ENCODE measurements around the gene SH3RF3.

Gene SH3RF3

GRCh38 chr2:109382951-109383350 is 253.9 kb downstream of the SH3RF3 start:
- no peak for TF ChIP-seq CTCF (IDR thresholded peaks at IDR 0.05; ENCODE audit: control insufficient read depth, extremely low read depth, insufficient read depth)
- peak; percentile 54 for DNase-seq (ENCODE audit: low read depth)
- no peak overlapping the region for H3K4me3 ChIP-seq (ENCODE audit: low read depth, low read length)

- no peak for TF ChIP-seq CTCF (IDR thresholded peaks at IDR 0.05; ENCODE audit: control insufficient read depth, extremely low read depth, insufficient read depth)
- DNase-seq (ENCODE audit: low read depth): no peak
- H3K4me3 ChIP-seq (ENCODE audit: low read depth, low read length): no peak overlapping the region
Observed at GRCh38 chr2:109383505-109384307, 254.7 kb downstream of the SH3RF3 start.

GRCh38 chr2:109384308-109385271 is 255.6 kb downstream of the SH3RF3 start:
- no peak for DNase-seq (ENCODE audit: low read depth)
- H3K4me3 ChIP-seq (ENCODE audit: low read depth, low read length): no peak overlapping the region
- no peak for TF ChIP-seq CTCF (IDR thresholded peaks at IDR 0.05; ENCODE audit: control insufficient read depth, extremely low read depth, insufficient read depth)

- DNase-seq (ENCODE audit: low read depth): no peak
- TF ChIP-seq CTCF (IDR thresholded peaks at IDR 0.05; ENCODE audit: control insufficient read depth, extremely low read depth, insufficient read depth): no peak
- no peak overlapping the region for H3K4me3 ChIP-seq (ENCODE audit: low read depth, low read length)
Observed at GRCh38 chr2:109385506-109385905, 256.5 kb downstream of the SH3RF3 start.

- DNase-seq (ENCODE audit: low read depth): no peak
- H3K4me3 ChIP-seq (ENCODE audit: low read depth, low read length): no peak overlapping the region
- no peak for TF ChIP-seq CTCF (IDR thresholded peaks at IDR 0.05; ENCODE audit: control insufficient read depth, extremely low read depth, insufficient read depth)
Observed at GRCh38 chr2:109386004-109386695, 257.1 kb downstream of the SH3RF3 start.

GRCh38 chr2:109387221-109387735 is 258.3 kb downstream of the SH3RF3 start:
- no peak overlapping the region for H3K4me3 ChIP-seq (ENCODE audit: low read depth, low read length)
- no peak for TF ChIP-seq CTCF (IDR thresholded peaks at IDR 0.05; ENCODE audit: control insufficient read depth, extremely low read depth, insufficient read depth)
- no peak for DNase-seq (ENCODE audit: low read depth)
